BLaER1 (cell line): Measurements from ENCODE around the gene PCBP4.
A peak's percentile ranks its signal among the peaks of the same experiment; 100 is the strongest.

Experiments used
- H3K27ac ChIP-seq: shearing (Covaris generic); formaldehyde crosslinking; 2 replicates; pipeline ENCODE4 v1.8.1; 2022
- H3K27me3 ChIP-seq: shearing (Covaris generic); formaldehyde crosslinking; 2 replicates; pipeline ENCODE4 v1.8.1; 2022
- H3K36me3 ChIP-seq: shearing (Covaris generic); formaldehyde crosslinking; 2 replicates; pipeline ENCODE4 v1.8.1; 2022
- H3K4me1 ChIP-seq: shearing (Covaris generic); formaldehyde crosslinking; 2 replicates; pipeline ENCODE4 v1.8.1; 2022
- H3K4me2 ChIP-seq: shearing (Covaris generic); formaldehyde crosslinking; 2 replicates; pipeline ENCODE4 v1.8.1; 2022
- H3K4me3 ChIP-seq: shearing (Covaris generic); formaldehyde crosslinking; 2 replicates; pipeline ENCODE4 v1.8.1; 2022
- H3K9ac ChIP-seq: shearing (Covaris generic); formaldehyde crosslinking; 2 replicates; pipeline ENCODE4 v1.8.1; 2022
- H3K9me3 ChIP-seq: shearing (Covaris generic); formaldehyde crosslinking; 2 replicates; pipeline ENCODE4 v1.8.1; 2022
- H4K20me1 ChIP-seq: shearing (Covaris generic); formaldehyde crosslinking; 2 replicates; pipeline ENCODE4 v1.8.1; 2022
- Cebpa-rat ChIP-seq: shearing (Covaris generic); IDR thresholded peaks from 2 replicates; pipeline ENCODE4 v1.8.1; 2022

PCBP4 gene

DNA sequence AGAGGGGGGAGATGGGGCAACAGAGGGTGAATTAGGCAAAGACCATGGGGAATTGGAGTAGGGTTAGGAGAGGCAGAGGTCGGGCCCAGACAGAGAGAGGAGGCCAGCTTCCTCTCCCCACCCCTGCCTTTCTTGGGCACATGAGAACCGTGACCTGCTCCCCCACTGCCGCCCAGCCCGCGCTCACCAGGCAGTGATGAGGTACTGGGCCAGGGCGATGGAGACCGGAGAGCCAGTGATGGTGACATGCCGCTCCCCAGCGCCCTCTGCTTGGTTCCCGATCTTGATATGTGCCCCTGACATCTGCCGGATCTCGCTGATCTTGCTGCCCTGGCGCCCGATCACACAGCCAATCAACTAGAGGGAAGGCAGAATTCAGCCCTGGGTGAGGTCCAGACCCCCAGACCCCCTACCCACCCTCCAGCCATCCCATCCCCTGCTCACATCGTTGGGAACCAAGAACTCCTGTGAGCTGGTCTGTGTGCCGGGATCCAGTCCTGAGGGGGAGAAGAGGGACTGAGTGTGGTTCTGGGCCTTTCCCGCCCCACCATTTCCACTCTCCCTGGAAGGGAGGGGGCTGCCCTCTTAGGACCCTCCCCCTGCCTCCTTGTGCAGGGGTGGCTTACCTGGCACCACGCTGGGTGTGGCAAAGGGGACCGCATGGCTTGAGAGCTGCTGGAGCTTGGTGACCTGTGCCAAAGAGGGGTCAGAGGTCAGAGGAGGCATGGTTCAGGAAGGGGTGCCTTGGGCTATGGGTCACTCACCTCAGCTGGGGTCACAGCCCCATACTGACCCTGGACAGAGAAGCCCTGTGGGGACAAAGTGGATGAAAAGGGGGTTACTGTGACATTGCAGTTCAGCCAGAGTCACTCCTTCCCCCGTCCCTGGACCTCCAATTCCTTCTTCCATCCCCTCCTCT, 8.4 kb downstream of the PCBP4 start:
- TF ChIP-seq Cebpa-rat, result no peak
- Histone ChIP-seq H3K4me3 (no peak overlapping the region), H3K4me1 (peaks cover 46% of the 10 kb centered on the region), H3K9ac (no peak overlapping the region), H3K9me3 (no peaks in the 10 kb centered on the region), H3K4me2 (no peak overlapping the region), H3K27me3 (peaks cover 40% of the 10 kb centered on the region), H3K36me3 (peaks cover 58% of the 10 kb centered on the region), H4K20me1 (peaks cover 68% of the 10 kb centered on the region), H3K27ac (no peak overlapping the region)

DNA sequence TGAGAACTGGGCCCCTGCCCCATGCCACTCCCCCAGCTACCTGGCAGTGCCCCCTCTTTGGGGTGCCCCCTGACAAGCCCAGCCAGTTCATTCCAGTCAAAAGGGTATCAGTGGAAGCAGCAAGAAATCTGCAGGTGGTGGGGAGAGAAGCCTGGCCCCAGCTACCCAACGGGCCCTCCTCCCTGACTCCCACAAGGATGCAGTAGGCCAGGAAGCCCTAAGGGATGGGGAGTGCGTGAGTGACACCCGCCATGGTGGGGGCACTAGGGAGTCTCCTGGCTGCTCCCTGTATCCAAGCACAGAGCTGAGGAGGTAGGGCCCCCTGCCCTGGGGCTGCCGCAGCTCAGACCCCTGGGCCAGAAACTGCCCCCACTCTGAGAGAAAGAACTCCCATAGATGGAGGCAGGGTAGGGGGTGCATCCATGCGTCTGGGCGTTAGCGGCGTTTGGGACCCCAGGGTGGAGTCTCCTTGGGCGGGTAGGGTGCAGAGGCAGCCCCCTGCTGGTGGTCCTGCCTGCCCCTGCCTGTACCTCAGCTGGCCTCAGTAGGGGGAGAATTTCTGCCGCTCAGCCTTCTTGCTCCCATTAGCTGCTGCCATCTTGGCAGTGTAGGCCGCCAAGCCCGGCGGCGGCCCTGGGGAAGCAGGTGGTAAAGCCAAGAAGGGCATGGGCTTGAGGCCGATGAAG, 9.6 kb downstream of the PCBP4 start:
- Histone ChIP-seq H3K4me3 (no peak overlapping the region), H3K9ac (no peak overlapping the region), H3K9me3 (no peaks in the 10 kb centered on the region), H4K20me1 (peaks cover 56% of the 10 kb centered on the region), H3K4me1 (peaks cover 35% of the 10 kb centered on the region), H3K27ac (no peak overlapping the region), H3K36me3 (peaks cover 54% of the 10 kb centered on the region), H3K4me2 (no peak overlapping the region), H3K27me3 (peaks cover 50% of the 10 kb centered on the region)
- TF ChIP-seq Cebpa-rat, result no peak

DNA sequence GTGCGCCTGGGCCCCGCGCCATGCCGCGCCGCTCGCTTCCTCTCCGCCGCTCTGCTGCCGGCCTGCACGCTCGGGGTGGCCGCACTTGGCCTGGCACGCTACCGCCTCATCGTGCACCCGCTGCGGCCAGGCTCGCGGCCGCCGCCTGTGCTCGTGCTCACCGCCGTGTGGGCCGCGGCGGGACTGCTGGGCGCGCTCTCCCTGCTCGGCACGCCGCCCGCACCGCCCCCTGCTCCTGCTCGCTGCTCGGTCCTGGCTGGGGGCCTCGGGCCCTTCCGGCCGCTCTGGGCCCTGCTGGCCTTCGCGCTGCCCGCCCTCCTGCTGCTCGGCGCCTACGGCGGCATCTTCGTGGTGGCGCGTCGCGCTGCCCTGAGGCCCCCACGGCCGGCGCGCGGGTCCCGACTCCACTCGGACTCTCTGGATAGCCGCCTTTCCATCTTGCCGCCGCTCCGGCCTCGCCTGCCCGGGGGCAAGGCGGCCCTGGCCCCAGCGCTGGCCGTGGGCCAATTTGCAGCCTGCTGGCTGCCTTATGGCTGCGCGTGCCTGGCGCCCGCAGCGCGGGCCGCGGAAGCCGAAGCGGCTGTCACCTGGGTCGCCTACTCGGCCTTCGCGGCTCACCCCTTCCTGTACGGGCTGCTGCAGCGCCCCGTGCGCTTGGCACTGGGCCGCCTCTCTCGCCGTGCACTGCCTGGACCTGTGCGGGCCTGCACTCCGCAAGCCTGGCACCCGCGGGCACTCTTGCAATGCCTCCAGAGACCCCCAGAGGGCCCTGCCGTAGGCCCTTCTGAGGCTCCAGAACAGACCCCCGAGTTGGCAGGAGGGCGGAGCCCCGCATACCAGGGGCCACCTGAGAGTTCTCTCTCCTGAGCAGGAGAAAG, 11.1 kb downstream of the PCBP4 start:
- Histone ChIP-seq H3K9me3 (no peaks in the 10 kb centered on the region), H3K36me3 (peaks cover 46% of the 10 kb centered on the region), H3K27me3 (peaks cover 50% of the 10 kb centered on the region), H3K27ac (no peak overlapping the region), H3K4me1 (peaks cover 29% of the 10 kb centered on the region), H3K9ac (no peak overlapping the region), H3K4me2 (peak overlapping the region; percentile 64), H3K4me3 (peak overlapping the region; percentile 27), H4K20me1 (peaks cover 41% of the 10 kb centered on the region)
- TF ChIP-seq Cebpa-rat, result no peak

DNA sequence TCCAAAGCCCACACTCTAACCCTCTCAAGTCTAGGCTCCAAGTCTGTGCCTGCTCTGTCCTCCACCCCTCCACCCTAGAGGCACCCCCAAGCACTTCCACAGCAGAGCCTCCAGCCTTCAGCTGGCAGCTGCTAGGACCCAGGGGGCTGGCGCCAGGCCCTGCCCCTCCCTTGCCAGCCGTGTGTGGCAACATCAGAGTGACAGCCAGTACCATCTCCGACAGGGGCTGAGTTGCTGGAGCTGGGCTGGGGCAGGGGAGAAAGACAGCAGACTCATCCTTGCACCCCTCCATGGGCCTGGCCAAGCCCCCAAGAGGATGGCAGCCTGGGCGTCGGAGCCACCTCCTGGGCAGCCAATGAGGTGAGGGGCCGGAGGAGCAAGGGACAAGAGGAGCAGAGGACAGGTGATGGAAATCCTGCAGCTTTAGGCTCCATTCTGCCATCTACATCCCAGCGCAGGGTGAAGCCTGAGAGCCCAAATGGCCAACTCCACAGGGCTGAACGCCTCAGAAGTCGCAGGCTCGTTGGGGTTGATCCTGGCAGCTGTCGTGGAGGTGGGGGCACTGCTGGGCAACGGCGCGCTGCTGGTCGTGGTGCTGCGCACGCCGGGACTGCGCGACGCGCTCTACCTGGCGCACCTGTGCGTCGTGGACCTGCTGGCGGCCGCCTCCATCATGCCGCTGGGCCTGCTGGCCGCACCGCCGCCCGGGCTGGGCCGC, 11.9 kb downstream of the PCBP4 start, which contains the start of gene GPR62:
GPR62 (plus strand) TSS at position 207 of the 718 bp plus-strand sequence; CDS start at position 479, 272 bp downstream.
- no peak within 1 kb of the TSS for H3K9ac ChIP-seq

DNA sequence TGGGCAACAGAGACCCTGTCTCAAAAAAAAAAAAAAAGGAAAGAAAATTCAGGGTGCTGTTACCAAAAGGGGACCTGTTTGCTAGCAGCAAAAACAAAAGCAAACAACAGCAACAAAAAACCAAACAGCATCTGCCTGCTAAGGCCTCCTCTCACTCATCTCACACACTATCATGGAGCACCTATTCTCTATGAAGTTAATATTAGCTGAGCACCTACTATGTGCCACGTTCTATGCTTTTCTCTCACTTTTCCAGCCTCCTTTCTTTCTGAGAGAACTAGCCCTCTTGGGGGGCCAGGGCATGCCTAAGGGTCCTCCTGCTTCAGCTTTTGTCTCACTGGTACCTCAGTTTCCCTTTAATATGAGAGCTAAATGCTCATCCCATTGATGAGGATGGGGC, 12.5 kb downstream of the PCBP4 start:
- no peak for TF ChIP-seq Cebpa-rat
- Histone ChIP-seq H3K27me3 (peaks cover 50% of the 10 kb centered on the region), H3K4me2 (0 out of 2 replicates have a peak overlapping the region, but pooled peaks have one; percentile 64), H3K27ac (no peak overlapping the region), H3K4me3 (no peak overlapping the region), H3K36me3 (peaks cover 32% of the 10 kb centered on the region), H4K20me1 (peaks cover 33% of the 10 kb centered on the region), H3K9ac (no peak overlapping the region), H3K9me3 (no peaks in the 10 kb centered on the region), H3K4me1 (peaks cover 29% of the 10 kb centered on the region)

More for the DNA sequence above, 11.9 kb downstream of the PCBP4 start, which contains the start of gene GPR62:
- H3K36me3 ChIP-seq, result peaks cover 38% of the 10 kb centered on the region
- no peaks in the 10 kb centered on the region for H3K9me3 ChIP-seq
- TF ChIP-seq Cebpa-rat, result no peak
- peak within 1 kb of the TSS; percentile 64 for H3K4me2 ChIP-seq
- peak within 1 kb of the TSS; percentile 27 for H3K4me3 ChIP-seq
- H3K27me3 ChIP-seq, result peaks cover 50% of the 10 kb centered on the region
- H4K20me1 ChIP-seq, result peaks cover 33% of the 10 kb centered on the region
- peaks cover 29% of the 10 kb centered on the region for H3K4me1 ChIP-seq
- H3K27ac ChIP-seq, result no peak within 1 kb of the TSS

DNA sequence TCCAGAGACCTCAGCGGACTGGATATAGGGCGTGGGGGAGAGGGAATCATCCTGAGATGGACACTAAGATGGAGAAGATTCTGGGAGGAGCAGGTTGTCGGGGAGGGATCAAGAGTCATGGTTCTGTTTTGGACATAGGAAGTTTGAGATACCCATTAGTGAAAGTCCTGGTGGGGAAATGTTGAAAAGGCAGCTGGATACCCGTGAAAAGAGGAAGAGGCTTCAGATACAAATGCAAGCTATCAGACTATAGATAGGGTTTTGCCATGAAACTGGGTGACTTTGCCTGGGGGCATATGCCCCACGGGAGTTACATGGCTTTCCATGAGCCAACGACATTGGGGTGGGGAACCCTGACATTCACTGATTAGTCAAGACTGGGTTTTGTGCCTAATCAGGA, 13.1 kb downstream of the PCBP4 start:
- H4K20me1 ChIP-seq, result peaks cover 33% of the 10 kb centered on the region
- no peak for TF ChIP-seq Cebpa-rat
- H3K27me3 ChIP-seq, result peaks cover 50% of the 10 kb centered on the region
- H3K27ac ChIP-seq, result no peak overlapping the region
- H3K36me3 ChIP-seq, result peaks cover 26% of the 10 kb centered on the region
- H3K9ac ChIP-seq, result no peak overlapping the region
- H3K4me2 ChIP-seq, result no peak overlapping the region
- peaks cover 29% of the 10 kb centered on the region for H3K4me1 ChIP-seq
- no peak overlapping the region for H3K4me3 ChIP-seq
- no peaks in the 10 kb centered on the region for H3K9me3 ChIP-seq

DNA sequence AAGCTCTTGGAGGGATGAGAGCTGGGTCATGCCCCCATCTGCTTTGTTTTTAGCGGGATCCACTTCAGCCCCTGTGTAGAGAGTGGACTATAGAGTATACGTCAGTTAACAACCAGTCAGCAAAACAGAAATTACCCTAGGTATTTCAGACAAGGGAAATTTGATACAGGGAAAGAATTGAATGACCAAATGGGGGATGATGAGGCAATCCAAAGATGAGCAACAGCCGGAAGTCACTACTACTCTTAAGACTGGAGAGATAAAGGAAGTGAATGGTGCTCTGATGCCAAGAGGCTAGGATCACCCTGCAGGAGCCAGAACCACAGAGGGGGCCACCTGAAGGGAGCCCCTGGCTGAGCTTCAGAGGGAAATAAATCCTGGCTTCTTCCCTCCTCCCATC, 13.8 kb downstream of the PCBP4 start:
- H3K4me1 ChIP-seq, result peaks cover 29% of the 10 kb centered on the region
- H3K9ac ChIP-seq, result no peak overlapping the region
- no peak overlapping the region for H3K4me2 ChIP-seq
- peaks cover 50% of the 10 kb centered on the region for H3K27me3 ChIP-seq
- H3K9me3 ChIP-seq, result no peaks in the 10 kb centered on the region
- peaks cover 33% of the 10 kb centered on the region for H4K20me1 ChIP-seq
- peaks cover 19% of the 10 kb centered on the region for H3K36me3 ChIP-seq
- H3K4me3 ChIP-seq, result no peak overlapping the region
- no peak for TF ChIP-seq Cebpa-rat
- no peak overlapping the region for H3K27ac ChIP-seq

DNA sequence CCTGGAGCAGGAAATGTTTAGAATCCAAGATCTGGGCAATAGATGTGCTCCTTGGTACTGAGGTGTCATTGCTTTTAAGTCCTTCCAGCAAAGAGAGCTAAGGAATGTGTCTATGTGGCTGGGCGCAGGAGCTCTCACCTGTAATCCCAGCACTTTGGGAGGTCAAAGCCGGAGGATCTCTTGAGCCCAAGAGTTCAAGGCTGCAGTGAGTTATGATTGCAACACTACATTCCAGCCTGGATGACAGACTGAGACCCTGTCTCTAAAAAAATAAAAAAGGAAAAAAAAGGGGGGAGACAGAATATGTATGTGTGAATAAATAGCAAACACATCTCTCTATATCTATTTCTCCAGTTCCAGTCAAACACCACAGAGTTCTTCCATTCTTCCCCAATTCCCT, 16.4 kb downstream of the PCBP4 start:
- no peaks in the 10 kb centered on the region for H3K9me3 ChIP-seq
- no peak overlapping the region for H3K4me2 ChIP-seq
- no peak overlapping the region for H3K4me3 ChIP-seq
- H3K9ac ChIP-seq, result no peak overlapping the region
- peaks cover 17% of the 10 kb centered on the region for H3K4me1 ChIP-seq
- H3K27ac ChIP-seq, result no peak overlapping the region
- no peaks in the 10 kb centered on the region for H3K36me3 ChIP-seq
- peaks cover 12% of the 10 kb centered on the region for H4K20me1 ChIP-seq
- no peak for TF ChIP-seq Cebpa-rat
- peaks cover 30% of the 10 kb centered on the region for H3K27me3 ChIP-seq

DNA sequence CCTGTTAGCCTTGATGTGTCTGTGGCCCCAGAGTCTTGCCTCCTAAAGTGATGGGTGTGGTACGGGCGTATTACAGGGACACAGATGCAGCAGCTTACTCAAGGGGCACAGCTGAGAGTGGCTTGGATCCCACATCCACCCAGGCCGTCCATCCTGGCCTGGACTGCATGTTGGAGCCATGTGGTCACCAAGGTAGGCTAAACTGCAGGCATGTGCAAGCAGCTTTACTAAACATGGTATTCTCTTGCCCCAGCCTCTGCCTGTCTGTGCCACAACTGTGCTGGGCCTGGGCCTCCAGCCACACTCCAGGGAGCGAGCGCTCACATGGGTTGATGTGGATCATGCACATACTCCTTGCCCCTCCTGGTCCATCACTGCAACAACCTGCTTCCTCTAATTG, 18.1 kb downstream of the PCBP4 start:
- H3K4me2 ChIP-seq, result no peak overlapping the region
- no peaks in the 10 kb centered on the region for H3K36me3 ChIP-seq

More for the DNA sequence above, 18.1 kb downstream of the PCBP4 start:
- peaks cover 4% of the 10 kb centered on the region for H3K4me1 ChIP-seq
- peaks cover 13% of the 10 kb centered on the region for H3K27me3 ChIP-seq
- H4K20me1 ChIP-seq, result no peaks in the 10 kb centered on the region
- no peak for TF ChIP-seq Cebpa-rat
- H3K9ac ChIP-seq, result no peak overlapping the region
- no peak overlapping the region for H3K4me3 ChIP-seq
- H3K27ac ChIP-seq, result no peak overlapping the region
- H3K9me3 ChIP-seq, result no peaks in the 10 kb centered on the region
